Measurements from ENCODE around the gene RHAG. TPM values are rescaled to one million over a fixed set of nuclear protein-coding genes. Genes with fewer than 3 reads are reported as not detected.
A peak's percentile ranks its signal among the peaks of the same experiment; 100 is the strongest.

RHAG gene
- total and polyA plus RNA-seq, 12 donors = 0.12 to 0.95 (median 0.41) TPM; not detected in 5

DNA sequence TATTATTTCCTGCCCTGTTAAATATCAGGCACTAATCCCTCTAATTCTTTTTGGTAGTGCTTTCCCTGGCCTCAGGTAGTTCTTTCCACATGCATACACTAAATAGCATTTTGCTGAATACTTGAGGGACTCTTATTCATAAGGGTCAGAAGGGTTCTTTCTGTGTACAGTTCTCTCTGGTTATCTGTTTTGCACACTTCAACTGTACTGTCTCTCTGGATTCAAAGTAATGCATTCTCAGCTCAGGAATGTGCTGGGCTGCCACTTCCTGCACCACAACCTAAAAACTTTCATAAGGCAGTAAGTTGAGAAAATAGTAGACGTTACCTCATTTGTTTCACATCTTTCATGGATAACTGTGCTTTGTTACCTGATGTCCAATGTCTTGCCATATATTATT lies 54.1 kb downstream of the RHAG start:
- no peak for ATAC-seq
- Histone ChIP-seq H3K36me3 (no peaks in the 10 kb centered on the region), H3K27ac (no peak overlapping the region), H3K4me3 (no peak overlapping the region), H3K4me1 (no peaks in the 10 kb centered on the region), H3K27me3 (no peaks in the 10 kb centered on the region), H3K9me3 (no peaks in the 10 kb centered on the region)
- intact Hi-C loops (cut with DNase I) = no loop called here
- TF ChIP-seq, protein P1, sequence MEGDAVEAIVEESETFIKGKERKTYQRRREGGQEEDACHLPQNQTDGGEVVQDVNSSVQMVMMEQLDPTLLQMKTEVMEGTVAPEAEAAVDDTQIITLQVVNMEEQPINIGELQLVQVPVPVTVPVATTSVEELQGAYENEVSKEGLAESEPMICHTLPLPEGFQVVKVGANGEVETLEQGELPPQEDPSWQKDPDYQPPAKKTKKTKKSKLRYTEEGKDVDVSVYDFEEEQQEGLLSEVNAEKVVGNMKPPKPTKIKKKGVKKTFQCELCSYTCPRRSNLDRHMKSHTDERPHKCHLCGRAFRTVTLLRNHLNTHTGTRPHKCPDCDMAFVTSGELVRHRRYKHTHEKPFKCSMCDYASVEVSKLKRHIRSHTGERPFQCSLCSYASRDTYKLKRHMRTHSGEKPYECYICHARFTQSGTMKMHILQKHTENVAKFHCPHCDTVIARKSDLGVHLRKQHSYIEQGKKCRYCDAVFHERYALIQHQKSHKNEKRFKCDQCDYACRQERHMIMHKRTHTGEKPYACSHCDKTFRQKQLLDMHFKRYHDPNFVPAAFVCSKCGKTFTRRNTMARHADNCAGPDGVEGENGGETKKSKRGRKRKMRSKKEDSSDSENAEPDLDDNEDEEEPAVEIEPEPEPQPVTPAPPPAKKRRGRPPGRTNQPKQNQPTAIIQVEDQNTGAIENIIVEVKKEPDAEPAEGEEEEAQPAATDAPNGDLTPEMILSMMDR (IDR thresholded peaks at IDR 0.05) = no peak
- WGBS, 2 donors = 65 to 68% methylated on average over 1 of the region's 1 CpG
- DNase-seq = no peak

DNA sequence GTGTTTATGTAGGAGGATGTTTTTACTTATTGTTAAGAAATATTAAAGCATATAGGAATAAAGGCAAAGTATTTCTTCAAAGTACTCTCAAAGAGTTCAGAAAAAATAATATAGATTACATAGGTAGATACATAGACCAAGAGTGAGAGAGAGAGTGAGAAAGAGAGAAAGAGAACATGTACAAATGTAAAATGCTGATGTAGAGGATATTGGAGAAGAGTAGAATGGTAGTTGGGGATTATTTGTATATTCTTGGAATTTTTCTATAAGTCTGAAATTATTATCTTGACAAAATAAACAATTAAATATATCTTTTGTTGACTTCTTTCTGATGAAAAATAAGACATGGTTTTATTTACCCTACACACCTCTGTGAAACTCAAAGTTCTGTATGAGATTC lies 57.0 kb downstream of the RHAG start:
- no peak for DNase-seq
- Histone ChIP-seq H3K4me1 (no peaks in the 10 kb centered on the region), H3K27me3 (no peaks in the 10 kb centered on the region), H3K9me3 (no peaks in the 10 kb centered on the region), H3K4me3 (no peak overlapping the region), H3K27ac (no peak overlapping the region), H3K36me3 (no peaks in the 10 kb centered on the region)
- intact Hi-C loops (cut with DNase I) = no loop called here
- ATAC-seq = no peak
- TF ChIP-seq, protein P1 (IDR thresholded peaks at IDR 0.05) = no peak

DNA sequence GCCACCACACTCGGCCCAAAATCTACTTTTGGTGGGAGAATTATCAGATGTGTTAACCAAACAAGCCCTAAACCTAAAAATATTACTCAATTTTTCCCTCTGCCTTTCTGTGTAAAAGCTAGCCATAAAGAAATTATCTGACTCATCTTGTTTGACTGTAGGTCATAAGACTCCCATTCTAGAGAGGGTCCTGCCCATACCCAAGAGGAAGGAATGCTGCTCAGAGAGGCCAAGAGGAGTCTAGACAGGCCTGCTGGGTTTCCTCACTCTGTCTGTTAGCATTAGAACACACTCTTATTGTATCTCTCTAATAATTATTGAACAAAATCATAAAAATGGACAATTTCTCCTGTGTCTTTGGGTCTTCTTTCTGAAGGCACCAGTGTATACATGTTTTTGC lies 60.0 kb downstream of the RHAG start:
- H3K4me3 ChIP-seq = no peak overlapping the region
- no peaks in the 10 kb centered on the region for H3K9me3 ChIP-seq
- TF ChIP-seq, protein P1 (IDR thresholded peaks at IDR 0.05) = no peak
- H3K27me3 ChIP-seq = no peaks in the 10 kb centered on the region
- H3K4me1 ChIP-seq = no peaks in the 10 kb centered on the region
- no peaks in the 10 kb centered on the region for H3K36me3 ChIP-seq
- 83 to 98% methylated on average over 1 of the region's 1 CpG for WGBS, 2 donors
- ATAC-seq = no peak
- intact Hi-C loops (cut with DNase I) = no loop called here
- H3K27ac ChIP-seq = no peak overlapping the region
- no peak for DNase-seq

DNA sequence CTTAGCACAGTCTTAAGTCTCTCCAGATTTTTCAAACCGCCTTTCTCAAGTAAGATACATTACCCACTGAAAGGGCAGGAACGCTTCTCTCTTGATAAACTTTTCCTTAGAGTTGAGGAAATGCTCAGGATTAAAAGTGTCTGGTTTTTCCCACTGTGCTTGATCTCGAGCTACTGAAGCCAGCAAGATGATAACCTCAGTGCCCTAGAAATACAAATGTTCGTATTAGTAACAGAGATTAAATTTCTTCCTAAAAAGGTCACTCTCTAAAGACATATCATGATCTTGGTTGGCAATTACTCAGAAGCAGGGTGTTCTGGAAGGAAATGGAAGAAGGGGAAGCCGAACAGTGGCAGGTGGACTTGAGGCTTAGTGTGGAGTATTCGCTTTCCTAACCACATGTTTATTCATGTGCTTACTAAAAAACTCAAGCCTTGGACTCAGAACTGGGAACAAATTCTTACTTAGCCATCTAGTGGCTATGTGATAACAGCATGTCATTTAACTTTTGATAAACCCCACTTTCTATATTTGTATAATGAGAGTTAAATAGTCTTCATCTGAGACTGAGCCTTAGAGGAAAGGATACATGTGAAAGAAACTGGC lies 66.1 kb downstream of the RHAG start:
- Histone ChIP-seq H3K27me3 (no peaks in the 10 kb centered on the region), H3K4me1 (peaks cover 0 to 9% (median 0%) of the 10 kb centered on the region in 9 donors), H3K9me3 (no peaks in the 10 kb centered on the region), H3K36me3 (no peaks in the 10 kb centered on the region), H3K4me3 (no peak overlapping the region), H3K27ac (no peak overlapping the region)
- intact Hi-C loops (cut with DNase I) = no loop called here
- no peak for ATAC-seq
- WGBS, 2 donors = 39 to 46% methylated on average over 6 of the region's 6 CpGs
- TF ChIP-seq, protein P1 (IDR thresholded peaks at IDR 0.05) = peak in 1 of 9 donors; percentile 8
- no peak for DNase-seq
